Trophoblast cell (in vitro differentiated cells and primary cell): ENCODE measurements around the gene HMGXB3.

Experiments used
- DNase-seq, 2 donors: peaks; one replicate each; pipeline ENCODE4 v3.0.0-alpha.2; 2016
- H2AFZ ChIP-seq: 2 replicates; pipeline ENCODE4 v1.6.1; 2013; ENCODE audit warnings: low read length, moderate library complexity, mild to moderate bottlenecking; ENCODE audit not compliant: insufficient read depth, poor library complexity
- H2AK5ac ChIP-seq: 2 replicates; pipeline ENCODE4 v1.6.1; 2013; ENCODE audit warnings: mild to moderate bottlenecking, low read length
- H2BK120ac ChIP-seq: 2 replicates; pipeline ENCODE4 v1.6.1; 2013; ENCODE audit warnings: low read length, mild to moderate bottlenecking, moderate library complexity; ENCODE audit not compliant: insufficient read depth, poor library complexity
- H2BK12ac ChIP-seq: 2 replicates; pipeline ENCODE4 v1.6.1; 2013; ENCODE audit warnings: mild to moderate bottlenecking, low read length, moderate library complexity
- H2BK5ac ChIP-seq: 2 replicates; pipeline ENCODE4 v1.6.1; 2013; ENCODE audit warnings: low read length, low read depth, moderate library complexity, mild to moderate bottlenecking; ENCODE audit not compliant: poor library complexity
- H3K14ac ChIP-seq: 2 replicates; pipeline ENCODE4 v1.6.1; 2013; ENCODE audit warnings: mild to moderate bottlenecking, low read length
- H3K18ac ChIP-seq: 2 replicates; pipeline ENCODE4 v1.6.1; 2013; ENCODE audit warnings: mild to moderate bottlenecking, low read length
- H3K23ac ChIP-seq: 2 replicates; pipeline ENCODE4 v1.6.1; 2013; ENCODE audit warnings: low read length
- H3K27ac ChIP-seq: 2 replicates; pipeline ENCODE4 v1.5.1; 2013; ENCODE audit warnings: low read depth, mild to moderate bottlenecking, inconsistent platforms, low read length, moderate library complexity
- H3K27me3 ChIP-seq: 2 replicates; pipeline ENCODE4 v1.6.1; 2013; ENCODE audit warnings: inconsistent platforms, mild to moderate bottlenecking, low read length, moderate library complexity; ENCODE audit not compliant: insufficient read depth
- H3K36me3 ChIP-seq, 2 experiments: 1 replicate in 1 of 2; 2 replicates in 1 of 2; pipeline ENCODE4 v1.6.1; 2013; ENCODE audit warnings: low read length in 2 of 2, mild to moderate bottlenecking in 2 of 2, moderate library complexity in 1 of 2; ENCODE audit not compliant: insufficient read depth in 2 of 2, control insufficient read depth in 1 of 2
- H3K4ac ChIP-seq: 2 replicates; pipeline ENCODE4 v1.6.1; 2013; ENCODE audit warnings: low read depth, mild to moderate bottlenecking, low read length, moderate library complexity
- H3K4me1 ChIP-seq, 2 experiments: 1 replicate in 1 of 2; 2 replicates in 1 of 2; pipeline ENCODE4 v1.6.1; 2013; ENCODE audit warnings: low read length in 2 of 2, mild to moderate bottlenecking in 2 of 2, moderate library complexity in 1 of 2; ENCODE audit not compliant: insufficient read depth in 2 of 2, control insufficient read depth in 1 of 2
- H3K4me2 ChIP-seq: 2 replicates; pipeline ENCODE4 v1.6.1; 2013; ENCODE audit warnings: inconsistent platforms, mild to moderate bottlenecking, low read length, moderate library complexity
- H3K4me3 ChIP-seq: 2 replicates; pipeline ENCODE4 v1.5.1; 2013; ENCODE audit warnings: mild to moderate bottlenecking, low read depth, low read length, inconsistent platforms
- H3K79me1 ChIP-seq: one replicate; pipeline ENCODE4 v1.6.1; 2013; ENCODE audit warnings: low read length
- H3K79me2 ChIP-seq: 2 replicates; pipeline ENCODE4 v1.6.1; 2013; ENCODE audit warnings: low read length, mild to moderate bottlenecking; ENCODE audit not compliant: control insufficient read depth, insufficient read depth, poor library complexity
- H3K9ac ChIP-seq: 2 replicates; pipeline ENCODE4 v1.6.1; 2013; ENCODE audit warnings: mild to moderate bottlenecking, low read length
- H3K9me3 ChIP-seq: 2 replicates; pipeline ENCODE4 v1.6.1; 2013; ENCODE audit warnings: low read depth, mild to moderate bottlenecking, control low read depth, inconsistent platforms, low read length; ENCODE audit not compliant: insufficient read depth
- H4K12ac ChIP-seq: 2 replicates; pipeline ENCODE4 v1.6.1; 2013; ENCODE audit warnings: low read depth, mild to moderate bottlenecking, low read length, moderate library complexity
- H4K8ac ChIP-seq: 2 replicates; pipeline ENCODE4 v1.6.1; 2013; ENCODE audit warnings: low read depth, mild to moderate bottlenecking, low read length, moderate library complexity
- H4K91ac ChIP-seq: one replicate; pipeline ENCODE4 v1.6.1; 2013; ENCODE audit warnings: low read depth, mild to moderate bottlenecking, low read length, moderate library complexity
- WGBS: extraction: QIAGEN DNeasy Blood & Tissue Kit; methylation state at CpG from one replicate; pipeline ENCODE4 v1.1.7; 2013; ENCODE audit warnings: missing lambda C conversion rate; ENCODE audit not compliant: insufficient read length, insufficient coverage; ENCODE audit errors: extremely low coverage; 5-methylcytosine and 5-hydroxymethylcytosine counted together

The HMGXB3 gene

GRCh38 chr5:150068472-150068871 lies 67.9 kb downstream of the HMGXB3 start:
- no peaks in the 10 kb centered on the region for H3K27me3 ChIP-seq
- no peaks in the 10 kb centered on the region for H3K79me1 ChIP-seq
- no peak overlapping the region for H3K23ac ChIP-seq
- no peak overlapping the region for H2AFZ ChIP-seq
- no peak overlapping the region for H3K27ac ChIP-seq
- no CpG with 5 or more reads among the region's 4 CpGs for WGBS
- no peak overlapping the region for H3K18ac ChIP-seq
- no peak overlapping the region for H4K91ac ChIP-seq
- H3K79me2 ChIP-seq: no peaks in the 10 kb centered on the region
- no peak overlapping the region for H2BK5ac ChIP-seq
- no peak overlapping the region for H2AK5ac ChIP-seq
- H3K36me3 ChIP-seq: peaks cover 40 to 42% of the 10 kb centered on the region in 2 experiments
- no peak overlapping the region for H3K9ac ChIP-seq
- H2BK120ac ChIP-seq: no peak overlapping the region
- no peak overlapping the region for H3K4me2 ChIP-seq
- H4K12ac ChIP-seq: no peak overlapping the region
- no peak overlapping the region for H2BK12ac ChIP-seq
- peaks cover 0 to 5% of the 10 kb centered on the region in 2 experiments for H3K4me1 ChIP-seq
- H3K14ac ChIP-seq: no peak overlapping the region
- no peak overlapping the region for H4K8ac ChIP-seq
- H3K4me3 ChIP-seq: no peak overlapping the region
- no peak overlapping the region for H3K4ac ChIP-seq
- no peak for DNase-seq
- peaks cover 2% of the 10 kb centered on the region for H3K9me3 ChIP-seq

- H3K27me3 ChIP-seq: no peaks in the 10 kb centered on the region
- no peak overlapping the region for H2BK12ac ChIP-seq
- H3K4me1 ChIP-seq: peaks cover 0 to 5% of the 10 kb centered on the region in 2 experiments
- H2AK5ac ChIP-seq: no peak overlapping the region
- H3K27ac ChIP-seq: no peak overlapping the region
- no peak overlapping the region for H4K12ac ChIP-seq
- no peak overlapping the region for H4K8ac ChIP-seq
- H4K91ac ChIP-seq: no peak overlapping the region
- no peak overlapping the region for H2BK5ac ChIP-seq
- H3K4ac ChIP-seq: no peak overlapping the region
- H3K79me1 ChIP-seq: no peaks in the 10 kb centered on the region
- H3K36me3 ChIP-seq: peaks cover 36 to 42% of the 10 kb centered on the region in 2 experiments
- peaks cover 2% of the 10 kb centered on the region for H3K9me3 ChIP-seq
- no peak overlapping the region for H2BK120ac ChIP-seq
- H2AFZ ChIP-seq: no peak overlapping the region
- H3K4me2 ChIP-seq: no peak overlapping the region
- H3K23ac ChIP-seq: no peak overlapping the region
- H3K79me2 ChIP-seq: no peaks in the 10 kb centered on the region
- H3K18ac ChIP-seq: no peak overlapping the region
- no peak for DNase-seq
- no CpG with 5 or more reads among the region's 12 CpGs for WGBS
- no peak overlapping the region for H3K4me3 ChIP-seq
- H3K9ac ChIP-seq: no peak overlapping the region
- no peak overlapping the region for H3K14ac ChIP-seq
Measured at GRCh38 chr5:150068961-150069645, 68.6 kb downstream of the HMGXB3 start.

- Histone ChIP-seq H2AK5ac (no peak overlapping the region), H3K4me2 (no peak overlapping the region), H3K14ac (no peak overlapping the region), H4K91ac (no peak overlapping the region), H3K79me1 (no peaks in the 10 kb centered on the region), H3K27ac (no peak overlapping the region), H3K4me1 (peaks cover 0 to 5% of the 10 kb centered on the region in 2 experiments), H2BK120ac (no peak overlapping the region), H3K36me3 (peaks cover 36 to 43% of the 10 kb centered on the region in 2 experiments), H2AFZ (no peak overlapping the region), H2BK12ac (no peak overlapping the region), H4K8ac (no peak overlapping the region), H3K4ac (no peak overlapping the region), H4K12ac (no peak overlapping the region), H3K27me3 (no peaks in the 10 kb centered on the region), H3K18ac (no peak overlapping the region), H3K9ac (no peak overlapping the region), H3K23ac (no peak overlapping the region), H3K79me2 (no peaks in the 10 kb centered on the region), H3K4me3 (no peak overlapping the region), H2BK5ac (no peak overlapping the region), H3K9me3 (peaks cover 2% of the 10 kb centered on the region)
- no peak for DNase-seq
- WGBS: no CpG with 5 or more reads among the region's 25 CpGs
Measured at GRCh38 chr5:150069672-150070627, 69.4 kb downstream of the HMGXB3 start.

DNA sequence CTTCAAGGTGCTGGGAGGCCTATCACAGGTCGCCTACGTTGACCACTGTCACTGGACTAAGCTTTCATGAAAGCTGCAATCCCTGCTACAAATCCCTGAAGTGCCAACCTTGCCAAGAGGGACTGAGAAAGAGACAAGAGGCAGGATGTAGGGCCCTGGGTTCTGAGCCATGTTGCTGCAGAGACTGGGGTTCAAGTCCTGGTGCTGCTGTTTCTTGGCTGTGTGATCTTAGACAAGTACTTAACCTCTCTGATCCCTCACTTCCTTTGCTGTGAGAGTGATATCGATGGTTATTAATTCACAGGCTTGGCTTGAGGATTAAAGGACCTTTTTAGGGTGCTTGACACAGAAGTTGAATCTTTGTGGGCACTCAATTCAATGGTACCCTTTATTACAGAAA lies 70.3 kb downstream of the HMGXB3 start:
- Histone ChIP-seq H3K4me3 (no peak overlapping the region), H3K4me2 (no peak overlapping the region), H3K27me3 (no peaks in the 10 kb centered on the region), H3K27ac (no peak overlapping the region), H3K4ac (no peak overlapping the region), H3K9ac (no peak overlapping the region), H3K36me3 (peaks cover 37 to 46% of the 10 kb centered on the region in 2 experiments), H3K79me1 (no peaks in the 10 kb centered on the region), H3K4me1 (no peaks in the 10 kb centered on the region), H3K18ac (no peak overlapping the region), H2BK5ac (no peak overlapping the region), H4K8ac (no peak overlapping the region), H2AFZ (no peak overlapping the region), H3K14ac (no peak overlapping the region), H2BK120ac (no peak overlapping the region), H3K23ac (no peak overlapping the region), H2AK5ac (no peak overlapping the region), H4K12ac (no peak overlapping the region), H3K9me3 (no peaks in the 10 kb centered on the region), H2BK12ac (no peak overlapping the region), H4K91ac (no peak overlapping the region), H3K79me2 (no peaks in the 10 kb centered on the region)
- no CpG with 5 or more reads among the region's 3 CpGs for WGBS
- no peak for DNase-seq
